Esophagus squamous epithelium (tissue), 5 donors: ENCODE data around the gene PARM1. TPM values are rescaled to one million over a fixed set of nuclear protein-coding genes. Genes with fewer than 3 reads are reported as not detected.

ENCODE experiments used
- DNase-seq: peaks from one replicate; lab custom pipeline; 2025; lab: John Stamatoyannopoulos, UW
- H3K27ac ChIP-seq, 4 donors: fragments of 200-600 bp; sonication (generic); one replicate each; pipeline ENCODE4 v1.5.1; 2016 to 2019; ENCODE audit warnings: mild to moderate bottlenecking in 1 of 4
- H3K27me3 ChIP-seq, 4 donors: fragments of 200-600 bp; sonication (generic); 1 replicate in 3 of 4; 2 replicates in 1 of 4; pipeline versions ENCODE4 v1.5.1 to v1.6.0; 2017 to 2021; ENCODE audit warnings: antibody characterized with exemption in 1 of 4
- H3K36me3 ChIP-seq, 3 donors: fragments of 200-600 bp; sonication (generic); one replicate each; pipeline ENCODE4 v1.5.1; 2016 to 2019
- H3K4me1 ChIP-seq, 3 donors: fragments of 200-600 bp; sonication (generic); one replicate each; pipeline ENCODE4 v1.5.1; 2017 to 2019
- H3K4me3 ChIP-seq, 4 donors: fragments of 200-600 bp; sonication (generic); 1 replicate in 3 of 4; 2 replicates in 1 of 4; pipeline ENCODE4 v1.5.1; 2016 to 2019; ENCODE audit warnings: mild to moderate bottlenecking in 2 of 4, moderate library complexity in 1 of 4
- H3K9me3 ChIP-seq, 3 donors: fragments of 200-600 bp; sonication (generic); one replicate each; pipeline ENCODE4 v1.5.1; 2016 to 2019
- POLR2A ChIP-seq, 4 donors: fragments of 450-650 bp; IDR thresholded peaks; one replicate each; pipeline ENCODE4 v1.6.1; 2017; ENCODE audit warnings: antibody characterized with exemption in 4 of 4, mild to moderate bottlenecking in 4 of 4, moderate library complexity in 3 of 4
- WGBS, 2 donors: methylation state at CpG; one replicate each; pipeline ENCODE4 v1.1.5; 2018; 5-methylcytosine and 5-hydroxymethylcytosine counted together
- intact Hi-C: fragments of 100-400 bp; cut with DNase I; formaldehyde crosslinking; loops from one replicate; pipeline ENCODE4 v1.15.0; 2022
- total RNA-seq, 4 donors: library from RNA; depleted of rRNA; stranded (reverse); fragments of >200 nt; gene quantifications; one replicate each; pipeline ENCODE4 v1.1.0, GENCODE V29; 2016
- TF ChIP-seq, protein P1 (sequence below), 6 experiments: fragments of 450-650 bp in 4 of 6; fragments of 200-600 bp in 2 of 6; sonication (generic) in 2 of 6; IDR thresholded peaks; one replicate each; pipeline ENCODE4 v1.5.1; 2016 to 2019; ENCODE audit warnings: antibody characterized with exemption in 6 of 6, mild to moderate bottlenecking in 4 of 6, moderate library complexity in 4 of 6
- donor health status: DM: yes; HTN: yes; CAD: no.

PARM1 gene
- total RNA-seq, 4 donors from 2014 or later, result 1.9 to 10.3 (median 4.4) TPM

DNA sequence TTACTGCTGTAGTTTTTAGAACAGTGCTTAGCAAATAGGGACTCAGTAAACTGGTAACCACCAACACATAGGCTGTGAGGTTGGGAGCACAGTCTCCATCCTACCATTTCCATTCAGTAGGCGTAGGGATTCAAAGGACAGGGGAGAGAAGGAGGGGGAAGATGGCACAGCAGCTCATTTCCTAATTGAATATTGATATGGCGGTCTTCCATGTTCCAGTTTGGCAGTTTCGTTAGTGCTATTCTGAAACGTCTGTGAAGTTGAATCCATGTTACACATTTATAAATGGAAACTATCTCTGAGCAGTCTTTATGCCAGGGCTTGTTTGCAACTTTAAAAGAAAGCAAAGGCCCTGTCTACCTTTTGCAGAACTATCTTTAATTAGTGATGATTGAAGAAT, 105.5 kb downstream of the PARM1 start:
- Histone ChIP-seq H3K4me1 (no peaks in the 10 kb centered on the region), H3K4me3 (no peak overlapping the region), H3K27me3 (no peaks in the 10 kb centered on the region), H3K9me3 (no peaks in the 10 kb centered on the region), H3K36me3 (no peaks in the 10 kb centered on the region), H3K27ac (no peak overlapping the region)
- TF ChIP-seq POLR2A (IDR thresholded peaks at IDR 0.05), result no peak
- TF ChIP-seq, protein P1, sequence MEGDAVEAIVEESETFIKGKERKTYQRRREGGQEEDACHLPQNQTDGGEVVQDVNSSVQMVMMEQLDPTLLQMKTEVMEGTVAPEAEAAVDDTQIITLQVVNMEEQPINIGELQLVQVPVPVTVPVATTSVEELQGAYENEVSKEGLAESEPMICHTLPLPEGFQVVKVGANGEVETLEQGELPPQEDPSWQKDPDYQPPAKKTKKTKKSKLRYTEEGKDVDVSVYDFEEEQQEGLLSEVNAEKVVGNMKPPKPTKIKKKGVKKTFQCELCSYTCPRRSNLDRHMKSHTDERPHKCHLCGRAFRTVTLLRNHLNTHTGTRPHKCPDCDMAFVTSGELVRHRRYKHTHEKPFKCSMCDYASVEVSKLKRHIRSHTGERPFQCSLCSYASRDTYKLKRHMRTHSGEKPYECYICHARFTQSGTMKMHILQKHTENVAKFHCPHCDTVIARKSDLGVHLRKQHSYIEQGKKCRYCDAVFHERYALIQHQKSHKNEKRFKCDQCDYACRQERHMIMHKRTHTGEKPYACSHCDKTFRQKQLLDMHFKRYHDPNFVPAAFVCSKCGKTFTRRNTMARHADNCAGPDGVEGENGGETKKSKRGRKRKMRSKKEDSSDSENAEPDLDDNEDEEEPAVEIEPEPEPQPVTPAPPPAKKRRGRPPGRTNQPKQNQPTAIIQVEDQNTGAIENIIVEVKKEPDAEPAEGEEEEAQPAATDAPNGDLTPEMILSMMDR (IDR thresholded peaks at IDR 0.05), result no peak
- intact Hi-C loops, result no loop called here
- DNase-seq, result no peak
- 61 to 80% methylated on average over 4 of the region's 4 CpGs for WGBS, 2 donors

DNA sequence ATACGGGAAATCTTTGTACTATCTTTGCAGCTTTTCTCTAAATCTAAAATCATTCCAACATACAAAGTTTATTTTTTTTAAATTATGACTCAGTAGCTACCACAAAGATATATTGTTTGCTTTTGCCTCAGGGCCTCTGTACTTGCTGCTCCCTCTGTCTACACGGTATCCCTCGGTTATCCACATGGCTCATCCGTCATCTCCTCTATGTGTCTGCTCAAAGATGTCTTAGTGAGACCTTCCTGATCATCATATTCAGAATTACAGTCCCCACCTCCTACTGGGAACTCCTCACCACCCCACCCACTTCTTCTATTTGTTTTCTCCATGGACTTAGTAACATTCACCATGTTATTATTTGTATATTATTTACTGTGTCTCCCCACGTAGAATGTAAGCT, 107.8 kb downstream of the PARM1 start:
- no peak for DNase-seq
- Histone ChIP-seq H3K27ac (no peak overlapping the region), H3K4me1 (no peaks in the 10 kb centered on the region), H3K36me3 (no peaks in the 10 kb centered on the region), H3K27me3 (no peaks in the 10 kb centered on the region), H3K9me3 (no peaks in the 10 kb centered on the region), H3K4me3 (no peak overlapping the region)
- WGBS, 2 donors, result 55 to 59% methylated on average over 4 to 5 of the region's 5 CpGs
- TF ChIP-seq, protein P1 (IDR thresholded peaks at IDR 0.05), result no peak
- no peak for TF ChIP-seq POLR2A (IDR thresholded peaks at IDR 0.05)
- intact Hi-C loops, result no loop called here

- H3K4me1 ChIP-seq, result no peaks in the 10 kb centered on the region
- WGBS, 2 donors, result 31 to 49% methylated on average over 2 of the region's 2 CpGs
- no peaks in the 10 kb centered on the region for H3K36me3 ChIP-seq
- intact Hi-C loops, result no loop called here
- H3K9me3 ChIP-seq, result no peaks in the 10 kb centered on the region
- no peak overlapping the region for H3K27ac ChIP-seq
- no peaks in the 10 kb centered on the region for H3K27me3 ChIP-seq
- H3K4me3 ChIP-seq, result no peak overlapping the region
- DNase-seq, result no peak
- TF ChIP-seq, protein P1 (IDR thresholded peaks at IDR 0.05), result no peak
- no peak for TF ChIP-seq POLR2A (IDR thresholded peaks at IDR 0.05)
Measured at GRCh38 chr4:75042601-75043208, 109.8 kb downstream of the PARM1 start.

- H3K4me3 ChIP-seq, result no peak overlapping the region
- no peak overlapping the region for H3K27ac ChIP-seq
- no peaks in the 10 kb centered on the region for H3K9me3 ChIP-seq
- no peaks in the 10 kb centered on the region for H3K27me3 ChIP-seq
- H3K4me1 ChIP-seq, result no peaks in the 10 kb centered on the region
- intact Hi-C loops, result no loop called here
- H3K36me3 ChIP-seq, result no peaks in the 10 kb centered on the region
- TF ChIP-seq POLR2A (IDR thresholded peaks at IDR 0.05), result no peak
- TF ChIP-seq, protein P1 (IDR thresholded peaks at IDR 0.05), result no peak
- DNase-seq, result no peak
- 75 to 93% methylated on average over 4 of the region's 4 CpGs for WGBS, 2 donors
Measured at GRCh38 chr4:75046226-75046625, 113.3 kb downstream of the PARM1 start.

DNA sequence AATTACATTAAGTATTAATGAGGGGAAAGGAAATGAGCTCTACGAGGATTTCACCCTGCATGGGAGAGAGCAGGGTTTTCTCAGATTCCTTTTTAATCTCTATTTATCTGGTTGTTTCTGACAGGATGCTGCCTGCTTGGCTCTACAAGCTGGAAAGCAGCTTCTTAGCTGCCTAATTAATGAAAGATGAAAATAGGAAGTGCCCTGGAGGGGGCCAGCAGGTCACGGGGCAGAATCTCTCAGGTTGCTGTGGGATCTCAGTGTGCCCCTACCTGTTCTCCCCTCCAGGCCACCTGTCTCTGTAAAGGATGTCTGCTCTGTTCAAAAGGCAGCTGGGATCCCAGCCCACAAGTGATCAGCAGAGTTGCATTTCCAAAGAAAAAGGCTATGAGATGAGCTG, 113.7 kb downstream of the PARM1 start:
- TF ChIP-seq, protein P1 (IDR thresholded peaks at IDR 0.05), result no peak
- no peak for TF ChIP-seq POLR2A (IDR thresholded peaks at IDR 0.05)
- intact Hi-C loops, result no loop called here
- H3K27me3 ChIP-seq, result no peaks in the 10 kb centered on the region
- DNase-seq, result no peak
- no peaks in the 10 kb centered on the region for H3K36me3 ChIP-seq
- no peaks in the 10 kb centered on the region for H3K4me1 ChIP-seq
- no peak overlapping the region for H3K4me3 ChIP-seq
- no peaks in the 10 kb centered on the region for H3K9me3 ChIP-seq
- 45 to 65% methylated on average over 2 of the region's 2 CpGs for WGBS, 2 donors
- no peak overlapping the region for H3K27ac ChIP-seq
